IMR-90 (cell line): ENCODE data around the gene SSR1. TPM values are rescaled to one million over a fixed set of nuclear protein-coding genes. Genes with fewer than 3 reads are reported as not detected.

Experiments
- ATAC-seq: fragments of 200-7000 bp; cut with Tn5 transposase; 2 replicates; pipeline ENCODE4 v1.9.1; 2020; ENCODE audit warnings: low read depth, mild to moderate bottlenecking, moderate library complexity
- BruUV-seq: library from RNA; stranded (reverse); fragments of 400-500 nt; replicated peaks from 2 replicates; lab custom pipeline; 2021; lab: Mats Ljungman, UMichigan
- CTCF ChIA-PET: fragments of 300-600 bp; formaldehyde crosslinking; extraction: SDS; loops from one replicate; lab custom pipeline; 2021; ENCODE audit warnings: antibody characterized with exemption; lab: Yijun Ruan, JAX
- POLR2A ChIA-PET: fragments of 300-600 bp; sonication (Branson Sonifier 250); formaldehyde crosslinking; loops from one replicate; lab custom pipeline; 2022; ENCODE audit warnings: antibody characterized with exemption; ENCODE audit not compliant: unreplicated experiment; lab: Charles Lee
- DNase-seq: peaks from one replicate; pipeline ENCODE4 v3.0.0; 2013
- H2AFZ ChIP-seq: replicated peaks from 2 replicates; pipeline ENCODE3; 2013; ENCODE audit warnings: low read length, mild to moderate bottlenecking; ENCODE audit not compliant: poor library complexity
- H2AK5ac ChIP-seq: 2 replicates; pipeline ENCODE4 v1.6.1; 2013; ENCODE audit warnings: low read depth, low read length, inconsistent platforms
- H2AK9ac ChIP-seq: replicated peaks from 2 replicates; pipeline ENCODE3; 2013; ENCODE audit warnings: mild to moderate bottlenecking, low read depth, low read length, moderate library complexity; ENCODE audit not compliant: poor library complexity
- H2BK120ac ChIP-seq: 2 replicates; pipeline ENCODE4 v1.6.1; 2013; ENCODE audit warnings: low read depth, low read length, inconsistent platforms
- H2BK15ac ChIP-seq: 3 replicates; pipeline ENCODE4 v1.6.1; 2013; ENCODE audit warnings: low read depth, low read length, inconsistent platforms
- H2BK20ac ChIP-seq: 2 replicates; pipeline ENCODE4 v1.6.1; 2013; ENCODE audit warnings: low read depth, mild to moderate bottlenecking, inconsistent platforms, low read length, moderate library complexity
- H2BK5ac ChIP-seq: 2 replicates; pipeline ENCODE4 v1.6.1; 2013; ENCODE audit warnings: mild to moderate bottlenecking, low read depth, low read length, inconsistent platforms; ENCODE audit not compliant: poor library complexity, severe bottlenecking
- H3K14ac ChIP-seq: replicated peaks from 2 replicates; pipeline ENCODE4 v1.6.1; 2013; ENCODE audit warnings: low read depth, low read length, inconsistent platforms
- H3K18ac ChIP-seq: 2 replicates; pipeline ENCODE4 v1.6.1; 2013; ENCODE audit warnings: low read depth, low read length, control low read depth
- H3K23ac ChIP-seq: 2 replicates; pipeline ENCODE4 v1.6.1; 2013; ENCODE audit warnings: low read depth, low read length, inconsistent platforms
- H3K27ac ChIP-seq: 2 replicates; pipeline ENCODE4 v1.5.1; 2013; ENCODE audit warnings: mild to moderate bottlenecking, control low read depth, low read length; ENCODE audit not compliant: insufficient read depth
- H3K27me3 ChIP-seq: 2 replicates; pipeline ENCODE4 v1.6.1; 2013; ENCODE audit warnings: low read length; ENCODE audit not compliant: control insufficient read depth, insufficient read depth
- H3K36me3 ChIP-seq: 2 replicates; pipeline ENCODE4 v1.6.1; 2013; ENCODE audit warnings: low read length, mixed read lengths; ENCODE audit not compliant: control insufficient read depth, insufficient read depth
- H3K4ac ChIP-seq: 2 replicates; pipeline ENCODE4 v1.6.1; 2013; ENCODE audit warnings: low read depth, low read length, inconsistent platforms
- H3K4me1 ChIP-seq: 2 replicates; pipeline ENCODE4 v1.6.1; 2013; ENCODE audit warnings: low read length, mixed read lengths; ENCODE audit not compliant: control insufficient read depth, insufficient read depth
- H3K4me2 ChIP-seq: 2 replicates; pipeline ENCODE4 v1.6.1; 2013; ENCODE audit warnings: low read depth, mild to moderate bottlenecking, control low read depth, low read length, moderate library complexity
- H3K4me3 ChIP-seq: 2 replicates; pipeline ENCODE4 v1.5.1; 2013; ENCODE audit warnings: low read depth, mild to moderate bottlenecking, control low read depth, low read length, moderate library complexity; ENCODE audit not compliant: insufficient read depth
- H3K56ac ChIP-seq: 2 replicates; pipeline ENCODE4 v1.6.1; 2013; ENCODE audit warnings: low read length, inconsistent platforms; ENCODE audit not compliant: insufficient read depth; ENCODE audit errors: extremely low read depth
- H3K79me1 ChIP-seq, 2 experiments: 2 replicates each; pipeline ENCODE4 v1.6.1; 2013; ENCODE audit warnings: low read length in 2 of 2, inconsistent platforms in 1 of 2, low read depth in 1 of 2
- H3K9ac ChIP-seq: 2 replicates; pipeline ENCODE4 v1.6.1; 2013; ENCODE audit warnings: low read depth, low read length, control low read depth
- H3K9me1 ChIP-seq: 2 replicates; pipeline ENCODE4 v1.6.1; 2013; ENCODE audit warnings: low read length, inconsistent platforms; ENCODE audit not compliant: insufficient read depth
- H3K9me3 ChIP-seq: 2 replicates; pipeline ENCODE4 v1.6.1; 2013; ENCODE audit warnings: low read length; ENCODE audit not compliant: control insufficient read depth, insufficient read depth
- H4K20me1 ChIP-seq: 2 replicates; pipeline ENCODE4 v1.6.1; 2013; ENCODE audit warnings: low read length, inconsistent platforms; ENCODE audit not compliant: insufficient read depth
- H4K5ac ChIP-seq: 2 replicates; pipeline ENCODE4 v1.6.1; 2013; ENCODE audit warnings: mild to moderate bottlenecking, low read depth, low read length, control low read depth
- H4K8ac ChIP-seq, 2 experiments: 2 replicates each; pipeline ENCODE4 v1.6.1; 2013; ENCODE audit warnings: low read depth in 2 of 2, low read length in 2 of 2, control low read depth in 1 of 2, inconsistent platforms in 1 of 2
- H4K91ac ChIP-seq: 2 replicates; pipeline ENCODE4 v1.6.1; 2013; ENCODE audit warnings: low read depth, low read length, inconsistent platforms; ENCODE audit not compliant: insufficient read depth
- CTCF ChIP-seq: conservative IDR thresholded peaks from 2 replicates; pipeline ENCODE4 v1.5.1; 2012; ENCODE audit warnings: mild to moderate bottlenecking, low read depth, low read length, improper control_type of control experiment
- POLR2A ChIP-seq: IDR thresholded peaks from 2 replicates; pipeline ENCODE4 v1.6.1; 2012; ENCODE audit warnings: mild to moderate bottlenecking, low read depth, low read length
- RAD21 ChIP-seq: IDR thresholded peaks from 2 replicates; pipeline ENCODE4 v1.6.1; 2012; ENCODE audit warnings: low read length, improper control_type of control experiment
- WGBS, 2 experiments: methylation state at CpG; one replicate each; pipeline versions ENCODE4 v1.1.5 to v1.1.7; 2013; ENCODE audit warnings: missing lambda C conversion rate in 2 of 2; ENCODE audit not compliant: insufficient read length in 1 of 2; ENCODE audit errors: extremely low coverage in 2 of 2; 5-methylcytosine and 5-hydroxymethylcytosine counted together
- dilution Hi-C: fragments of 300-500 bp; cut with HindIII; formaldehyde crosslinking; loops from one replicate; pipeline ENCODE4 v1.14.3; 2018; ENCODE audit warnings: low sequenced_read_pairs; ENCODE audit not compliant: unreplicated experiment
- in situ Hi-C: fragments of 300-500 bp; cut with MboI; formaldehyde crosslinking; loops from 3 replicates; pipeline ENCODE4 v1.14.3; 2019; ENCODE audit warnings: low sequenced_read_pairs, inconsistent platforms, mixed read lengths
- intact Hi-C: fragments of 100-400 bp; cut with micrococcal nuclease; formaldehyde crosslinking; loops from 2 replicates; pipeline ENCODE4 v1.10.0; 2022
- polyA plus RNA-seq, 3 experiments: library from polyadenylated mRNA; depleted of rRNA; stranded (reverse); fragments of >200 nt; gene quantifications; 2 replicates each; pipeline ENCODE4 v1.2.3, GENCODE V29; 2012; ENCODE audit warnings: low replicate concordance in 1 of 3
- total RNA-seq: library from RNA; depleted of rRNA; stranded (reverse); fragments of >200 nt; gene quantifications from 2 replicates; pipeline ENCODE4 v1.2.3, GENCODE V29; 2012

The SSR1 gene
- total and polyA plus RNA-seq, 2 of the 4 experiments (the other 2 are of a cell fraction): 110 to 120 TPM

- Histone ChIP-seq H3K4ac (no peak overlapping the region), H3K9ac (no peak overlapping the region), H2BK20ac (no peak overlapping the region), H3K27me3 (no peaks in the 10 kb centered on the region), H2BK120ac (no peak overlapping the region), H3K4me2 (no peak overlapping the region), H2AFZ (no peak overlapping the region), H3K4me1 (no peaks in the 10 kb centered on the region), H3K18ac (no peak overlapping the region), H3K9me1 (no peaks in the 10 kb centered on the region), H4K20me1 (no peaks in the 10 kb centered on the region), H3K79me1 (no peaks in the 10 kb centered on the region), H3K56ac (no peak overlapping the region), H4K8ac (no peak overlapping the region), H2AK5ac (no peak overlapping the region), H3K4me3 (no peak overlapping the region), H2AK9ac (no peak overlapping the region), H4K91ac (no peak overlapping the region), H4K5ac (no peak overlapping the region), H3K36me3 (no peaks in the 10 kb centered on the region), H2BK5ac (no peak overlapping the region), H2BK15ac (no peak overlapping the region), H3K27ac (no peak overlapping the region), H3K23ac (no peak overlapping the region), H3K9me3 (no peaks in the 10 kb centered on the region), H3K14ac (no peak overlapping the region)
- DNase-seq (no peak), ATAC-seq (no peak)
- BruUV-seq: no TSS peak
- intact Hi-C loops (no loop called here), dilution Hi-C loops (no loop called here), in situ Hi-C loops (no loop called here)
- POLR2A ChIA-PET: no interaction called here
- CTCF ChIA-PET: no interaction called here
- WGBS, 2 experiments: no CpG with 5 or more reads among the region's 9 CpGs
- TF ChIP-seq CTCF (no peak), RAD21 (no peak), POLR2A (no peak)
Measured at GRCh38 chr6:7317538-7317937, 4.5 kb upstream of the SSR1 start.
